ENCODE data around the gene CHURC1. TPM values are rescaled to one million over a fixed set of nuclear protein-coding genes. Genes with fewer than 3 reads are reported as not detected.

The CHURC1 gene
- total RNA-seq, 2 experiments from 2014 or later: 33.0 to 72.5 TPM

- H3K36me3 ChIP-seq (ENCODE audit: insufficient read depth, low read length): no peaks in the 10 kb centered on the region
- H2AFZ ChIP-seq (ENCODE audit: low read length): no peak overlapping the region
- no peaks in the 10 kb centered on the region for H3K9me3 ChIP-seq (ENCODE audit: low read length)
- H3K4me2 ChIP-seq (ENCODE audit: low read length): no peak overlapping the region
- ChIA-PET CTCF (ENCODE audit: unreplicated experiment) (interaction anchor here (0.6 kb wide), 1 partner anchor 1432 kb away, joined by 4 read pairs; no protein-coding TSS in a partner anchor), POLR2A (interaction anchor here (0.5 to 0.7 kb wide), 4 partner anchors 112 to 481 kb away, joined by 3 to 5 read pairs (median 4); no protein-coding TSS in a partner anchor)
- H3K27ac ChIP-seq (ENCODE audit: low read depth, low read length, poor library complexity, severe bottlenecking): no peak overlapping the region
- no peaks in the 10 kb centered on the region for H3K79me2 ChIP-seq (ENCODE audit: insufficient read depth, low read depth, low read length)
- no TSS peak for BruUV-seq (replicated peaks)
- no peaks in the 10 kb centered on the region for H3K4me1 ChIP-seq (ENCODE audit: insufficient read depth, low read length, poor library complexity, severe bottlenecking)
- intact Hi-C loops (cut with micrococcal nuclease; ENCODE audit: unreplicated experiment): no loop called here
- no peak overlapping the region for H3K4me3 ChIP-seq (ENCODE audit: low read depth, low read length, poor library complexity, severe bottlenecking)
- no peaks in the 10 kb centered on the region; the same call in 1 of the 2 replicates for H4K20me1 ChIP-seq (ENCODE audit: insufficient read depth, low read length)
- no peak for DNase-seq (ENCODE audit: low spot score)
- TF ChIP-seq CTCF (conservative IDR thresholded peaks at IDR 0.05; ENCODE audit: low read length) (no peak), EZH2phosphoT487 (IDR thresholded peaks at IDR 0.05; ENCODE audit: borderline replicate concordance, low read depth, low read length) (no peak)
- H3K9me2 ChIP-seq (ENCODE audit: insufficient read depth, low read length): no peaks in the 10 kb centered on the region
These were observed 42.6 kb downstream of the CHURC1 start for GRCh38 chr14:64956697-64957406.

- Histone ChIP-seq H4K20me1 (ENCODE audit: insufficient read depth, low read length) (no peaks in the 10 kb centered on the region), H3K36me3 (ENCODE audit: insufficient read depth, low read length) (no peaks in the 10 kb centered on the region), H3K4me3 (ENCODE audit: low read depth, low read length, poor library complexity, severe bottlenecking) (no peak overlapping the region), H3K9me3 (ENCODE audit: low read length) (no peaks in the 10 kb centered on the region), H3K27ac (ENCODE audit: low read depth, low read length, poor library complexity, severe bottlenecking) (no peak overlapping the region), H2AFZ (ENCODE audit: low read length) (no peak overlapping the region), H3K4me2 (ENCODE audit: low read length) (no peak overlapping the region), H3K79me2 (ENCODE audit: insufficient read depth, low read depth, low read length) (no peaks in the 10 kb centered on the region), H3K9me2 (ENCODE audit: insufficient read depth, low read length) (no peaks in the 10 kb centered on the region), H3K4me1 (ENCODE audit: insufficient read depth, low read length, poor library complexity, severe bottlenecking) (no peaks in the 10 kb centered on the region)
- TF ChIP-seq EZH2phosphoT487 (IDR thresholded peaks at IDR 0.05; ENCODE audit: borderline replicate concordance, low read depth, low read length): no peak
- TF ChIP-seq CTCF (conservative IDR thresholded peaks at IDR 0.05; ENCODE audit: low read length): no peak
- CTCF ChIA-PET (ENCODE audit: unreplicated experiment): no interaction called here
- no TSS peak for BruUV-seq (replicated peaks)
- POLR2A ChIA-PET: interaction anchor here (1.0 to 1.3 kb wide), 2 partner anchors 10 to 12 kb away, joined by 3 to 4 read pairs; no protein-coding TSS in a partner anchor
- no peak for DNase-seq (ENCODE audit: low spot score)
- intact Hi-C loops (cut with micrococcal nuclease; ENCODE audit: unreplicated experiment): no loop called here
These were observed 43.9 kb downstream of the CHURC1 start for GRCh38 chr14:64958201-64958600.

- no peaks in the 10 kb centered on the region for H3K9me3 ChIP-seq (ENCODE audit: low read length)
- TF ChIP-seq CTCF (conservative IDR thresholded peaks at IDR 0.05; ENCODE audit: low read length) (no peak), EZH2phosphoT487 (IDR thresholded peaks at IDR 0.05; ENCODE audit: borderline replicate concordance, low read depth, low read length) (no peak)
- H3K4me1 ChIP-seq (ENCODE audit: insufficient read depth, low read length, poor library complexity, severe bottlenecking): no peaks in the 10 kb centered on the region
- no peaks in the 10 kb centered on the region for H3K36me3 ChIP-seq (ENCODE audit: insufficient read depth, low read length)
- no TSS peak for BruUV-seq (replicated peaks)
- H3K4me3 ChIP-seq (ENCODE audit: low read depth, low read length, poor library complexity, severe bottlenecking): no peak overlapping the region
- CTCF ChIA-PET (ENCODE audit: unreplicated experiment): no interaction called here
- intact Hi-C loops (cut with micrococcal nuclease; ENCODE audit: unreplicated experiment): no loop called here
- no peak overlapping the region for H3K4me2 ChIP-seq (ENCODE audit: low read length)
- H2AFZ ChIP-seq (ENCODE audit: low read length): no peak overlapping the region
- H3K27ac ChIP-seq (ENCODE audit: low read depth, low read length, poor library complexity, severe bottlenecking): no peak overlapping the region
- H4K20me1 ChIP-seq (ENCODE audit: insufficient read depth, low read length): no peaks in the 10 kb centered on the region
- H3K79me2 ChIP-seq (ENCODE audit: insufficient read depth, low read depth, low read length): no peaks in the 10 kb centered on the region
- H3K9me2 ChIP-seq (ENCODE audit: insufficient read depth, low read length): no peaks in the 10 kb centered on the region
- no peak for DNase-seq (ENCODE audit: low spot score)
- POLR2A ChIA-PET: interaction anchor here (1.0 to 1.3 kb wide), 2 partner anchors 10 to 12 kb away, joined by 3 to 4 read pairs; no protein-coding TSS in a partner anchor
These were observed 44.5 kb downstream of the CHURC1 start for GRCh38 chr14:64958743-64959142.

All from OCI-LY7 (cell line).